PC-3 (cell line): Measurements from ENCODE around the gene WAC. TPM values are rescaled to one million over a fixed set of nuclear protein-coding genes. Genes with fewer than 3 reads are reported as not detected.
A peak's percentile ranks its signal among the peaks of the same experiment; 100 is the strongest.

ENCODE experiments used
- ATAC-seq: fragments of 200-7000 bp; cut with Tn5 transposase; 2 replicates; pipeline ENCODE4 v1.9.1; 2020; ENCODE audit warnings: mild to moderate bottlenecking, moderate library complexity
- BruUV-seq: library from RNA; stranded (reverse); fragments of 400-500 nt; replicated peaks from 2 replicates; lab custom pipeline; 2021; lab: Mats Ljungman, UMichigan
- CTCF ChIA-PET: fragments of 300-600 bp; sonication (Branson Sonifier 250); formaldehyde crosslinking; loops from one replicate; lab custom pipeline; 2022; ENCODE audit warnings: antibody characterized with exemption; lab: Charles Lee
- POLR2A ChIA-PET: fragments of 300-600 bp; sonication (Branson Sonifier 250); formaldehyde crosslinking; loops from one replicate; lab custom pipeline; 2022; ENCODE audit warnings: antibody characterized with exemption; ENCODE audit not compliant: unreplicated experiment; lab: Charles Lee
- DNase-seq: peaks from one replicate; pipeline ENCODE4 v3.0.0-alpha.2; 2015
- H2AFZ ChIP-seq: fragments of 300-600 bp; sonication (generic); 2 replicates; pipeline ENCODE4 v1.6.0; 2016; ENCODE audit warnings: antibody characterized with exemption, low read length
- H3F3A ChIP-seq: fragments of 300-600 bp; sonication (generic); one replicate; pipeline ENCODE4 v1.6.0; 2017; ENCODE audit warnings: antibody characterized with exemption, low read length, control low read depth, mild to moderate bottlenecking; ENCODE audit not compliant: unreplicated experiment
- H3K27ac ChIP-seq: fragments of 300-600 bp; sonication (generic); 2 replicates; pipeline ENCODE4 v1.5.1; 2016; ENCODE audit warnings: mild to moderate bottlenecking, low read length
- H3K27me3 ChIP-seq: fragments of 300-600 bp; sonication (generic); 2 replicates; pipeline ENCODE4 v1.6.1; 2016; ENCODE audit warnings: low read length, mixed read lengths
- H3K36me3 ChIP-seq: fragments of 300-600 bp; sonication (generic); 2 replicates; pipeline ENCODE4 v1.6.1; 2016; ENCODE audit warnings: low read depth, mixed run types, low read length, mixed read lengths
- H3K4me1 ChIP-seq: fragments of 300-600 bp; sonication (generic); 2 replicates; pipeline ENCODE4 v1.5.1; 2016; ENCODE audit warnings: low read length; ENCODE audit not compliant: insufficient read depth
- H3K4me2 ChIP-seq: fragments of 300-600 bp; sonication (generic); 2 replicates; pipeline ENCODE4 v1.6.0; 2016; ENCODE audit warnings: low read length
- H3K4me3 ChIP-seq: fragments of 300-600 bp; sonication (generic); 2 replicates; pipeline ENCODE4 v1.5.1; 2016; ENCODE audit warnings: mild to moderate bottlenecking, low read length, mixed read lengths
- H3K79me2 ChIP-seq: fragments of 300-600 bp; sonication (generic); 2 replicates; pipeline ENCODE4 v1.6.1; 2017; ENCODE audit warnings: low read length, mixed read lengths
- H3K9ac ChIP-seq: fragments of 300-600 bp; sonication (generic); 2 replicates; pipeline ENCODE4 v1.6.0; 2016; ENCODE audit warnings: mild to moderate bottlenecking, low read length
- H3K9me2 ChIP-seq: fragments of 300-600 bp; sonication (generic); replicated peaks from 2 replicates; pipeline ENCODE4 v1.6.1; 2016; ENCODE audit warnings: mixed run types, low read length, mixed read lengths
- H3K9me3 ChIP-seq: fragments of 300-600 bp; sonication (generic); 2 replicates; pipeline ENCODE4 v1.6.1; 2016; ENCODE audit warnings: low read length, mixed read lengths
- H4K20me1 ChIP-seq: fragments of 300-600 bp; sonication (generic); 2 replicates; pipeline ENCODE4 v1.6.1; 2016; ENCODE audit warnings: low read length, mixed read lengths
- CTCF ChIP-seq: fragments of 300-600 bp; sonication (generic); conservative IDR thresholded peaks from 2 replicates; pipeline ENCODE4 v1.5.1; 2017; ENCODE audit warnings: antibody characterized with exemption, low read depth, mild to moderate bottlenecking, low read length
- EZH2 ChIP-seq: fragments of 300-600 bp; sonication (generic); IDR thresholded peaks from one replicate; pipeline ENCODE4 v1.6.1; 2017; ENCODE audit warnings: antibody characterized with exemption, mild to moderate bottlenecking, low read length; ENCODE audit not compliant: unreplicated experiment
- EZH2phosphoT487 ChIP-seq: fragments of 300-600 bp; sonication (generic); IDR thresholded peaks from 2 replicates; pipeline ENCODE4 v1.6.1; 2018; ENCODE audit warnings: mild to moderate bottlenecking, antibody characterized with exemption, low read length, borderline replicate concordance
- intact Hi-C: fragments of 100-400 bp; cut with micrococcal nuclease; formaldehyde crosslinking; loops from 2 replicates; pipeline ENCODE4 v1.9.0; 2023
- total RNA-seq: library from RNA; depleted of rRNA; stranded (reverse); fragments of >200 nt; gene quantifications from 2 replicates; pipeline ENCODE4 v1.2.3, GENCODE V29; 2014

WAC gene
- total RNA-seq, 1 experiment from 2014 or later, result 49.2 TPM

- no TSS peak for BruUV-seq
- H3K9me2 ChIP-seq, result no peaks in the 10 kb centered on the region
- intact Hi-C loops, result no loop called here
- H3K36me3 ChIP-seq, result peaks cover 5% of the 10 kb centered on the region; the same call in 1 of the 2 replicates
- H3K4me2 ChIP-seq, result no peak overlapping the region
- no peak overlapping the region for H2AFZ ChIP-seq
- H3K27me3 ChIP-seq, result no peaks in the 10 kb centered on the region
- peaks cover 59% of the 10 kb centered on the region for H4K20me1 ChIP-seq
- no peak overlapping the region for H3K9ac ChIP-seq
- no peak overlapping the region for H3K27ac ChIP-seq
- H3K4me3 ChIP-seq, result no peak overlapping the region
- H3K9me3 ChIP-seq, result no peaks in the 10 kb centered on the region
- no peaks in the 10 kb centered on the region for H3F3A ChIP-seq
- TF ChIP-seq EZH2 (no peak), EZH2phosphoT487 (no peak), CTCF (no peak)
- POLR2A ChIA-PET, result no interaction called here
- H3K4me1 ChIP-seq, result no peaks in the 10 kb centered on the region
- CTCF ChIA-PET, result no interaction called here
- H3K79me2 ChIP-seq, result peaks cover 100% of the 10 kb centered on the region
- DNase-seq (no peak), ATAC-seq (no peak)
These were observed 45.5 kb downstream of the WAC start for GRCh38 chr10:28578454-28578853.

- intact Hi-C loops, result no loop called here
- no TSS peak for BruUV-seq
- Histone ChIP-seq H3K27ac (no peak overlapping the region), H3K4me1 (no peaks in the 10 kb centered on the region), H3K4me3 (no peak overlapping the region), H3K36me3 (peaks cover 24% of the 10 kb centered on the region), H3K79me2 (peaks cover 97% of the 10 kb centered on the region), H3K9me2 (no peaks in the 10 kb centered on the region), H4K20me1 (peaks cover 47% of the 10 kb centered on the region), H3K9me3 (no peaks in the 10 kb centered on the region), H3K4me2 (no peak overlapping the region), H3K9ac (no peak overlapping the region), H3F3A (no peaks in the 10 kb centered on the region), H2AFZ (no peak overlapping the region), H3K27me3 (no peaks in the 10 kb centered on the region)
- ChIA-PET POLR2A (no interaction called here), CTCF (no interaction called here)
- TF ChIP-seq CTCF (no peak), EZH2 (no peak), EZH2phosphoT487 (no peak)
- peak; percentile 7 for DNase-seq
- no peak for ATAC-seq
These were observed 47.9 kb downstream of the WAC start for GRCh38 chr10:28580825-28581224.

DNA sequence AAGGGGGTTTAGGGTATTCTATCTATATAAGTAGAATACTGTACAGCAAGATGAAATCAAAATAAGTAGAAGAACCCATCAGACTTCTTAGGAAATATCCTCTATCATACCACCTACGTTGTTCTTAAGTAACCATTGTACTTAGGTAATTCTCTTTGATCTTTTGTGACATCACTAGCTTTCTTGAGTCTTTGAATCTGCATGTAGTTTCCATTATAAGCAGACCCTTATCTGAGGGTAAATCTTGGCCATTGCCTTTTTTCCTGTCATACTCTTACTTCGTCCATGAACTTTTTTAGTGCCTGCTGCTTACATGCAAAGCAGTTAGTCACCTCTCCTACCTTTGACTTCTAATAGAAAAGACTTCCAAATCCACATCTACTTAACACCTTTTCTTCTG is 49.0 kb downstream of the WAC start:
- Histone ChIP-seq H3K9me3 (no peaks in the 10 kb centered on the region), H3K79me2 (peaks cover 96% of the 10 kb centered on the region), H3K9ac (no peak overlapping the region), H4K20me1 (peaks cover 45% of the 10 kb centered on the region), H2AFZ (no peak overlapping the region), H3K36me3 (peaks cover 24% of the 10 kb centered on the region), H3F3A (no peaks in the 10 kb centered on the region), H3K27me3 (no peaks in the 10 kb centered on the region), H3K4me3 (no peak overlapping the region), H3K9me2 (no peaks in the 10 kb centered on the region), H3K4me1 (no peaks in the 10 kb centered on the region), H3K4me2 (no peak overlapping the region), H3K27ac (no peak overlapping the region)
- TF ChIP-seq CTCF, result no peak
- no peak for TF ChIP-seq EZH2phosphoT487
- no peak for TF ChIP-seq EZH2
- no peak for DNase-seq
- no TSS peak for BruUV-seq
- ChIA-PET CTCF (no interaction called here), POLR2A (no interaction called here)
- intact Hi-C loops, result no loop called here
- no peak for ATAC-seq
